Measurements from ENCODE around the gene KIAA0513. TPM values are rescaled to one million over a fixed set of nuclear protein-coding genes. Genes with fewer than 3 reads are reported as not detected.

The KIAA0513 gene
- total RNA-seq: 25.7 and 49.2 TPM in 2 replicates

GRCh38 chr16:85027349-85027957, at the start of gene KIAA0513:
Gene KIAA0513 (plus strand): TSS chr16:85027795. CDS start chr16:85067072, 39,277 bp downstream.

GRCh38 chr16:85010931-85011845, 16.4 kb upstream of the KIAA0513 start, which contains the start of gene ZDHHC7:
Gene ZDHHC7 (minus strand): TSS chr16:85011535. CDS start chr16:84990618, 20,917 bp downstream.

DNA sequence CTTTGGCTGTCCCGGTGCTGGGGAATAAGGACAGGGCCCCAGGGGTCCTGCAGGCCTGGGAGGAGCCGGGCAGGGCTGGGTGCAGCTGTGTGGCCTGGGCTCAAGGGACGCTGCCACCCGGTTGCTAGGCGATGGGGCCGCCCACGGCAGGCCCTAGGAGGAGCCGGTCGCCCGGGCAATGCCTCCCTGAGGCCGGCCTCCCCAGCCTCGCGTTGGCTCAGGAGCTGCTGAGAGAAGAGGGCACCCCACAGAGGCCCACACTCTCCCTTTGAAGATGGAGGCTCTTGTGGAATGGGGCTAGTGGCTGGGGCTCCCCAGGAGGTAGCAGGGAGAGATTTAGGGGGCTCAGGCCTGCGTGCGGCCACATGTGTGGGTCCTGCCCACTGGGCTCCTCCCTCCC, 84.8 kb downstream of the KIAA0513 start, which contains the start of gene CIBAR2:
CIBAR2 (minus strand) TSS at position 109 of the 400 bp plus-strand sequence. CDS start 120 bp downstream, outside the sequence.

Other genes starting within 250 kb of the KIAA0513 start
- 0.09 and 1.3 TPM in 2 replicates for gene CRISPLD2, start 207.8 kb upstream of the KIAA0513 start, total RNA-seq
- gene ZDHHC7, start 16.3 kb upstream of the KIAA0513 start, total RNA-seq: 34.8 and 36.8 TPM in 2 replicates
- not detected in 2 replicates for gene CIBAR2, start 84.7 kb downstream of the KIAA0513 start, total RNA-seq

Data from dermis lymphatic vessel endothelial cell (primary cell).